CD4-positive, alpha-beta T cell treated with Interleukin-1 beta for 1 hour (primary cell): ENCODE results near the gene WWTR1.

Experiments used
- DNase-seq, 2 donors: peaks; one replicate each; pipeline ENCODE4 v3.0.0-alpha.2; 2020 to 2022

WWTR1 gene

DNA sequence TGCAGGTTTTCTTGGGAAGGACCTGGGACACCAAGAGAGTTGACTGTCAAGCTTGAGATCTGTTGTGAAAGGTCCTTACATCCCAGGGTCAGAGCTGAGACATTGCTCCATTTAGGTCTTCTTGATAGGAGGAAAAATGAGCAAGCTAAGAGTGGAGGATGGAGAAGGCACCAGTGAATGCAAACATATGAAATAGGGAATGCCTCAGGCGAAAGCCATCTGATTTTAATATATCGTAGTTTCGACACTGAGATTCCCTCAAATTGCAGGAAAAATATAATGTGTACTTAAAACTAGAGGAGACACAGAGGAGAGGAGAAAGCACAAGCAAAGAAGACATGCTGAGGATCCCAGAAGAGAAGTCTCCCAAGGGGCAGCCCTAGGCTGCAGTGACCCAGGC is 97.8 kb downstream of the WWTR1 start:
- no peak for DNase-seq

DNA sequence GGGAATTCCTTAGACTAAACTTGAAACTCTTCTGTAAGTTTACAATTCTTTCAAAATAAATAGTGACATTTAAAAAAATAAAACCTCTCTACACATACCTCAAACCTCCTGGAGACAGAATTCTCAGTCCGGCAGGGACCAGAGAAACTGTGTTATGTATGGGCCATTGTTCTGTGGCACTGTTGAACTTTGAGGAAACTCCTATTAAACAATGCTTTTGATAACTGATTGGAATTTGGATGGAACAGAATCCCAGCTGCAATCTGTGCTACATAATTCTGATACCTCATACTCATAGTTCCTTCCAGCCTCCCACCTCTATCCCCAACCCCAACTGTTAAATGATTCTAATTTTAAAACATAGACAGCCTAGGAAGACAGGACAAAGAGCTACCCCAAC is 98.3 kb downstream of the WWTR1 start:
- DNase-seq, result no peak

DNA sequence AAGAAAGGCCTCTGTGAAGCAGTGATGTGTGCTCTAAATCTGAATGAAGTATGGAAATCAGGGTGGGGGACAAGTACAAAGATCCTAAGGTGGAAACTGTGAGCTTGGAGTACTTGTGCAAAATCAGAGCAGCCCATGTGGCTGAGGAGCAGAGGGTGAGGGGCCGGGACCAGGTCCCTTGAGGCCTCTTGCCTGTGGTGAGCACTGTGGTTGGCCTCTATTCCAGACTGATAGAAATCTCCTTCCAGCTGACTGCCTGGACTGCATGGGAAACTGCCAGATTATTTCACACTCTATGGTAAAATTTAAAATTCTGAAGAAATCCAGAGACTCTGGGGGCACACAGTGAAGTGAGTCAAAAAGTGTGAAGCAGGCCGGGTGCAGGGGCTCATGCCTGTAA is 101.9 kb downstream of the WWTR1 start:
- DNase-seq, result no peak

- no peak for DNase-seq
Observed at GRCh38 chr3:149554826-149555225, 103.0 kb downstream of the WWTR1 start.

- DNase-seq, result no peak
Observed at GRCh38 chr3:149553781-149554451, 103.9 kb downstream of the WWTR1 start.

- DNase-seq, result no peak
Observed at GRCh38 chr3:149552700-149553099, 105.1 kb downstream of the WWTR1 start.

DNA sequence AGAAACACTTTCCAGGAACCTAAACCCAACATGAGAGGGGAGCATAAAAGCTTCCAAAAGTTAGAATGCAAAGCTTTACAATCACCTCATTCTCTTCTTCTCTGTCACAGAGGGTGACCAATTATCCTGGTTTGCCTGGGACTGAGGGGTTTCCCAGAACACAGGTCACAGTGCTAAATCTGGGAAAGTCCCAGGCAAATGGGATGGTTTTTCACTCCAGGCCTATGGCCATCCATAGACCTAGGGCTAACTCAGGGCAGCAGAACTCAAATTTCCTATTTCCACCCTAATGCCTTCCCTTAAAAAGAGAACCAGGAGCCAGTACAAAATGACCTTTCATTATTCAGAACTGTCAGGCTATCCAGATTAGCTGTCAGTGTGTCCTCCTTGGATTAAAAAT is 106.3 kb downstream of the WWTR1 start:
- DNase-seq, result no peak

DNA sequence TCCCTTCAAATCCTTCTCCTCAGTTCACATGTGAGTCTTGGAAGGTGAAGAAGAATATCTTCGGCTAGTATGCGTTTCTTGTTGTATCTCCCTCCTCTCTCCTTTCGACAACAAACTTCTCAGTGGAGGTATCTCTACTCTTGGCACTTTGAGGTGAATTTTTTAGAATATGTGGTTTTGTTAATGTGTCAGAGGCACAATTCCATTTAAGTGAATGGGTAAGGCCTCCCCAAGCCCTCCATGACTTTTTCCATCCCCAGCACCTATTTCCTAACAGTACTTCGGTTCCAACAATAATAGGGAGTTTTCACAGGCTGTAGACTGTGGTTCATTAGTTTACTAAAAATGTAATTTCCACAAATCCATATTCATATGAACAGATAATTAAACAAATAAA is 109.2 kb downstream of the WWTR1 start:
- no peak for DNase-seq

DNA sequence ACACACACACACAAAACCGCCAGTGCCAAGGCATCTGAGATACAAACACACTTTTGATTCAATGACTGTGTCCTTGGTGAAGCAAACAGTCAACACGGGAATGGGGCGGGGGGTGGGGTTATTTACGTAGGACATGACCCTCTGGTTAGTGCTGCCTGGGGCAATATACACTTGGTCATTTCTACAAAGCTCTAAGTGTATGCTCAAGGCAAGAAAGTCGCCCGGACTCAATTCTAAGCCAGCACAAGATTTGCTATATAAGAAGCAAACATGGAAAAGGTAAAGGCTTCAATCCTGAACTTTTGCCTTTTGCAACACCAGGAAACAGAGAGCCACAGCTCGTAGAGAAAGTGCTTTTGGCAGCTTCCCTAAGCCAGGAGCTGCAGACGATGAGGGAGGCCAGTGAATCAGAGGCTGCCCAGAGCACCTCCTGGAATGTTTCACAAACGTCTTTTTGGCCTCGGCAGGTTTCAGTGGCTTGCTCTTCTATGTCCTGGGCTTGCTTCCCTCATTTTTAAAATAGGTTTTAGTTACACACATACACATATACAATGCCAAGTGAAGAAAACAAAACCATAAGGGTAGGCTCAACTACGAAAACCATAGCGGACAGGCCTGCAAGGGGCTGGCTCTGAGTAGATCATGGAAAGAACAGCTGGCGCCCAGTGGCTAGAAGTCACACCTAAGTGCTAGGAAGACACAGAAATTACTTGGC is 109.7 kb downstream of the WWTR1 start:
- DNase-seq, result no peak

GRCh38 chr3:149547413-149547812 is 110.4 kb downstream of the WWTR1 start:
- no peak for DNase-seq

DNA sequence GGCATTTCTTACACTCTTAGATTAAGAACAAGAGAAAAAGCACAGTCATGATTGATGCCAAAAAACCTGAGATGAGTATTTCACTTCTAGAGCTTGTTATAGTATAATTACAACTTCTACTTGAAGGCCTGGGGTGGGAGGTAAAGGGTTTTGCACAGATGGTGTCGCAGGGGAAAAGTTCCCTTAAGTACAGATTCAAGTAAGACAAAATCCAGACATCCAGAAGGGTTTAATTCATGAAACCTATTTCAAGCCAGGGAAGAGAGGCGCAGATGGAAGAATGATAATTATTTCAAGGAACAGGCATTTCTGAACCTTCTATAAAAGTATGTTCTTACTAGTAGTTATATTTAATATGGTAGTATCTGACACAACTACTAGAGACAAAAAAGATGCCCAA is 112.8 kb downstream of the WWTR1 start:
- DNase-seq, result no peak

GRCh38 chr3:149542375-149543312 is 115.2 kb downstream of the WWTR1 start:
- DNase-seq, result no peak

GRCh38 chr3:149541091-149541491 is 116.7 kb downstream of the WWTR1 start:
- DNase-seq, result no peak

- DNase-seq, result no peak
Observed at GRCh38 chr3:149538371-149538770, 119.5 kb downstream of the WWTR1 start.

DNA sequence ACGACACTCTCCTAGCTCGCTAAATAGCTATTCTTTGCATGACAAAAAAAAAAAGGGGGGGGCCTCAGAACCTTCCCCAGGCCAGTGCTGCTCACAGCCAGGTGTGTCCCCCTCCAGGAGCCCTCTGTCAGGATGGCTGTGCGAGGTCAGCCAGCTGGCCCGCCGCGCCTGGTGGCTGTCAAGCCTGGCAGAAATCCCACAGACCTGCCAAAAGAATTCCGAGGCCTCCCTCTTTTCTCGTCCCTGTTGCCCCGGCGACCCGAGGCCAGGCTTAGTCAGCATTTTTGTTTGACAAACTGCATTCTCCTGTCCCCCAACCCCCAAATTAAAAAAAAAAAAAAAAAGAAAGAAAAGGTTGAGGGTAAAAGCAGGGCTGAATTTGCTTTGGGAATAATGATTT is 121.4 kb downstream of the WWTR1 start:
- no peak for DNase-seq

GRCh38 chr3:149535333-149535685 is 122.5 kb downstream of the WWTR1 start:
- DNase-seq, result no peak

DNA sequence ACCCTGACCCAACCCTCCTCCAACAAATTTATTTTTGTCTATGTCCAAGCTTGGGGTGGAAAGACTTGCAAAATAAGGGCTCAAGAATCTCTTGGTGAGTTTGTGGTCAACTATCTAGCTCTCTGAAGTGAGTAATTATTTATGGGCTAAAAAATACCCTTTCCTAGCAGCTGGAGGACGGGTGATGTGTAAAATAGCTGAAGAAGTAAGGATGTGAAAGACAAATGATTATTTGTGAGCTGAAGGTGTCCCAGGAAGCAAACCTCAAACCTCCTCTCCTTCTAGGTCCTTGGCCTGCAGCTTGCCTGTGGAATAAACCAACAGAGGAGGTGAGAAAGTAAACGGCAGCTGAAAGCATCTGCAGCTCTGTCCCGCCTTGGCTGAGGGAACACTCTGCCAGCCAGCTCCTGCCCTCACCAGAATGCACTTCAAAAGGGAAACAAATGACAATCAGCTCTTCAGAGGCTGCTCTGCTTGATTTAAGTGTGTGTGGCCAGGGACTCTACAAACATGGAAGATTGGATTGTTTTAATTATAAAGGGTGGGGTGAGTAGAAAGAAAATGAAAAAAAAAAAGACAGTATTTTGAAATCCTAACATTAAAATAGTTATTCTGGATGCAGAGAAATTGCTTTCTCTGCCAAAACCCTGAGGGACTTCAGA is 123.0 kb downstream of the WWTR1 start:
- DNase-seq, result no peak

GRCh38 chr3:149534082-149534481 is 123.7 kb downstream of the WWTR1 start:
- DNase-seq, result no peak

- no peak for DNase-seq
Observed at GRCh38 chr3:149532489-149533180, 125.2 kb downstream of the WWTR1 start.

GRCh38 chr3:149529099-149529498 is 128.7 kb downstream of the WWTR1 start:
- DNase-seq, result no peak

DNA sequence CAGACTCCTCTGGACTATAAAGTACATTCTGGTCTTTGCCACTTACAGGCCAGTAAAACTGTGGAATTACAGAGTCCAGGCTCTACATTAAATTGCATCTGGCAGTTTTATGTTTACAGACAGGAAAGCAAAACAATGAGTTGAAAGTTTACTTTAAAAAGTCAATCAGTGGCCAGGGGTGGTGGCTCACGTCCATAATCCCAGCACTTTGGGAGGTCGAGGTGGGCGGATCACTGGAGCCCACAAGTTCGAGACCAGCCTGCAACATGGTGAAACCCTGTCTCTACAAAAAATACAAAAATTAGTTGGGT is 129.5 kb downstream of the WWTR1 start:
- DNase-seq, result no peak

DNA sequence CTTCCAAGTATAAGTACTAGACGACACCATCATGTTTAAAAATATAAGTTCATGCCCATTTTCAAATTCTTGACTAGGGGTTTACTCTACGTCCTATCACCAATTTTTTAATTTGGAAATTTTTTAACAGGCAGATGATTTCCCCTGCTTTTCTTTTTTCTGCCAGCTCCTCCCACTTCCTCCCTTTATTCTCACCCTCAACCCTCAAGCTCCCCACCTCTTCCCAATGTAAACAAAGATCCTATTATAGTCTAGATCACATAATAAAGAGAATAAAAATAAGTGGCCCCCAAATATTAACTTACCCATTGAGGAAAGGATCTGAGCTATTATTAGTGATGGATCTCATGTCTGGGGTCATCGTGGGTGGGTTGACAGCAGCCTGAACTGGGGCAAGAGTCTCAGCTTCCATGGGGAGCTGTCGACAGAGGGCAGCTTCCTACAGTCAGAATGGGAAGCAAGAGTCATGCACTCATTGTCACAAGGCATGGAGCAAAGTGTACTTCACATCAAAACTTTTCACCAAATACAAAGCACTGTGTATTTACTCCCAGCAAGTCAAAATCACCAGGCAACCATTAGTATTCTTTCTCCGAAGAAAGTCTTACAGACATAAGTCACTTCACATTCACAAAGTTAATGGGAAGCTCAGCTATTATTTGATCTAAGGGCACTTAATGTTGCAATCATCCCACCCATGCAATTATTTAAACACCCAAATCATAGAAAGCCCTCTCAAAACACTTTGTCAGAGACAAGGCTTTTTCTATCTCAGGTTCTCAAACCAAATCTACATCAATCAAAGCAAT is 130.1 kb downstream of the WWTR1 start:
- no peak for DNase-seq
